Thyroid gland (tissue), 4 donors: Measurements from ENCODE around the gene TGFB3. TPM values are rescaled to one million over a fixed set of nuclear protein-coding genes. Genes with fewer than 3 reads are reported as not detected.
A peak's percentile ranks its signal among the peaks of the same experiment; 100 is the strongest.

Source experiments
- DNase-seq, 2 donors: peaks; one replicate each; pipeline ENCODE4 v3.0.0-alpha.2; 2019
- H3K27ac ChIP-seq, 3 donors: fragments of 200-600 bp; sonication (generic); 1 replicate in 2 of 3; 2 replicates in 1 of 3; pipeline ENCODE4 v1.5.1; 2016 to 2019; ENCODE audit warnings: mild to moderate bottlenecking in 1 of 3, moderate library complexity in 1 of 3
- H3K27me3 ChIP-seq: fragments of 200-600 bp; sonication (generic); one replicate; pipeline ENCODE4 v1.5.1; 2019
- H3K36me3 ChIP-seq, 2 donors: fragments of 200-600 bp; sonication (generic); one replicate each; pipeline ENCODE4 v1.5.1; 2016 to 2019
- H3K4me1 ChIP-seq, 2 donors: fragments of 200-600 bp; sonication (generic); one replicate each; pipeline ENCODE4 v1.5.1; 2017 to 2019
- H3K4me3 ChIP-seq, 3 donors: fragments of 200-600 bp; sonication (generic); replicated peaks in 1 of 3; 1 replicate in 2 of 3; 2 replicates in 1 of 3; pipeline ENCODE4 v1.5.1; 2016; ENCODE audit warnings: mild to moderate bottlenecking in 1 of 3
- H3K9me3 ChIP-seq: fragments of 200-600 bp; sonication (generic); one replicate; pipeline ENCODE4 v1.5.1; 2017
- POLR2A ChIP-seq, 2 donors: fragments of 450-650 bp; IDR thresholded peaks; one replicate each; pipeline ENCODE4 v1.6.1; 2017; ENCODE audit warnings: antibody characterized with exemption in 2 of 2, mild to moderate bottlenecking in 2 of 2, moderate library complexity in 1 of 2
- WGBS, 2 donors: methylation state at CpG; one replicate each; pipeline ENCODE4 v1.1.5; 2017; 5-methylcytosine and 5-hydroxymethylcytosine counted together
- intact Hi-C: fragments of 100-400 bp; cut with DNase I; formaldehyde crosslinking; loops from one replicate; pipeline ENCODE4 v1.15.1; 2023
- total RNA-seq, 4 donors: library from RNA; depleted of rRNA; stranded (reverse); fragments of >200 nt; gene quantifications; one replicate each; pipeline ENCODE4 v1.2.3, GENCODE V29; 2016
- TF ChIP-seq, protein P1 (sequence below), 6 experiments: fragments of 200-600 bp in 3 of 6; fragments of 450-650 bp in 3 of 6; sonication (generic) in 3 of 6; IDR thresholded peaks; one replicate each; pipeline ENCODE4 v1.5.1; 2016 to 2019; ENCODE audit warnings: antibody characterized with exemption in 6 of 6, mild to moderate bottlenecking in 2 of 6, inconsistent platforms in 1 of 6, moderate library complexity in 1 of 6

TGFB3 gene
- total RNA-seq, 4 donors from 2014 or later, result 8.0 to 14.7 (median 11.3) TPM

- Histone ChIP-seq H3K4me1 (peaks cover 26 to 31% of the 10 kb centered on the region in 2 donors), H3K4me3 (no peak overlapping the region), H3K27me3 (no peaks in the 10 kb centered on the region), H3K9me3 (no peaks in the 10 kb centered on the region), H3K27ac (no peak overlapping the region), H3K36me3 (no peaks in the 10 kb centered on the region)
- DNase-seq, result no peak
- TF ChIP-seq, protein P1, sequence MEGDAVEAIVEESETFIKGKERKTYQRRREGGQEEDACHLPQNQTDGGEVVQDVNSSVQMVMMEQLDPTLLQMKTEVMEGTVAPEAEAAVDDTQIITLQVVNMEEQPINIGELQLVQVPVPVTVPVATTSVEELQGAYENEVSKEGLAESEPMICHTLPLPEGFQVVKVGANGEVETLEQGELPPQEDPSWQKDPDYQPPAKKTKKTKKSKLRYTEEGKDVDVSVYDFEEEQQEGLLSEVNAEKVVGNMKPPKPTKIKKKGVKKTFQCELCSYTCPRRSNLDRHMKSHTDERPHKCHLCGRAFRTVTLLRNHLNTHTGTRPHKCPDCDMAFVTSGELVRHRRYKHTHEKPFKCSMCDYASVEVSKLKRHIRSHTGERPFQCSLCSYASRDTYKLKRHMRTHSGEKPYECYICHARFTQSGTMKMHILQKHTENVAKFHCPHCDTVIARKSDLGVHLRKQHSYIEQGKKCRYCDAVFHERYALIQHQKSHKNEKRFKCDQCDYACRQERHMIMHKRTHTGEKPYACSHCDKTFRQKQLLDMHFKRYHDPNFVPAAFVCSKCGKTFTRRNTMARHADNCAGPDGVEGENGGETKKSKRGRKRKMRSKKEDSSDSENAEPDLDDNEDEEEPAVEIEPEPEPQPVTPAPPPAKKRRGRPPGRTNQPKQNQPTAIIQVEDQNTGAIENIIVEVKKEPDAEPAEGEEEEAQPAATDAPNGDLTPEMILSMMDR (IDR thresholded peaks at IDR 0.05), result no peak
- no peak for TF ChIP-seq POLR2A (IDR thresholded peaks at IDR 0.05)
- intact Hi-C loops, result loop anchor here (5.0 kb wide), 2 partner anchors 77 to 272 kb away; no protein-coding TSS in a partner anchor
- 78 to 85% methylated on average over 2 of the region's 2 CpGs for WGBS, 2 donors
These were observed 2.9 kb upstream of the TGFB3 start for GRCh38 chr14:75984674-75985073.

DNA sequence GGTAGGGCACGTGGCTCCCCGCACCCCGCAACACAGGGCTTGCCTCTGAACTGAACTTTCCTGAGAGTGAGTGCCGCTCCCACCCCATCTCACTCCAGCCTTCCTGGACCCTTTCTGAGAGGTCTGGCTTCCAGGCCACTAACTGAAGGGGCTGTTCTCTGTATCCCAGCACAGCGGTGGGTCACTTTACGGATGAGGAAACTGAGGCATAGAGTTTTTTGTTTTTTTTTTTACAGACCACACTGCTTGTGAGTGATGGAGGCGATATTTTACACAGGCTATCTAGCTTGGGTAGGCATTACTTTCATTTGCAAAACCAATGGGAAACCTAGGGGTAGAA is 1.2 kb upstream of the TGFB3 start:
- H3K27ac ChIP-seq, result peak overlapping the region; percentile 98 to 99 (median 99)
- H3K36me3 ChIP-seq, result no peaks in the 10 kb centered on the region
- no peaks in the 10 kb centered on the region for H3K9me3 ChIP-seq
- H3K27me3 ChIP-seq, result no peaks in the 10 kb centered on the region
- no peak for TF ChIP-seq POLR2A (IDR thresholded peaks at IDR 0.05)
- TF ChIP-seq, protein P1 (IDR thresholded peaks at IDR 0.05), result no peak
- peak overlapping the region in 2 of 3 donors; percentile 13 to 78 for H3K4me3 ChIP-seq
- peaks cover 26 to 33% of the 10 kb centered on the region in 2 donors for H3K4me1 ChIP-seq
- WGBS, 2 donors, result 46 to 72% methylated on average over 3 to 7 of the region's 7 CpGs
- DNase-seq, result no peak
- intact Hi-C loops, result loop anchor here (5.0 kb wide), 2 partner anchors 76 to 271 kb away; no protein-coding TSS in a partner anchor

DNA sequence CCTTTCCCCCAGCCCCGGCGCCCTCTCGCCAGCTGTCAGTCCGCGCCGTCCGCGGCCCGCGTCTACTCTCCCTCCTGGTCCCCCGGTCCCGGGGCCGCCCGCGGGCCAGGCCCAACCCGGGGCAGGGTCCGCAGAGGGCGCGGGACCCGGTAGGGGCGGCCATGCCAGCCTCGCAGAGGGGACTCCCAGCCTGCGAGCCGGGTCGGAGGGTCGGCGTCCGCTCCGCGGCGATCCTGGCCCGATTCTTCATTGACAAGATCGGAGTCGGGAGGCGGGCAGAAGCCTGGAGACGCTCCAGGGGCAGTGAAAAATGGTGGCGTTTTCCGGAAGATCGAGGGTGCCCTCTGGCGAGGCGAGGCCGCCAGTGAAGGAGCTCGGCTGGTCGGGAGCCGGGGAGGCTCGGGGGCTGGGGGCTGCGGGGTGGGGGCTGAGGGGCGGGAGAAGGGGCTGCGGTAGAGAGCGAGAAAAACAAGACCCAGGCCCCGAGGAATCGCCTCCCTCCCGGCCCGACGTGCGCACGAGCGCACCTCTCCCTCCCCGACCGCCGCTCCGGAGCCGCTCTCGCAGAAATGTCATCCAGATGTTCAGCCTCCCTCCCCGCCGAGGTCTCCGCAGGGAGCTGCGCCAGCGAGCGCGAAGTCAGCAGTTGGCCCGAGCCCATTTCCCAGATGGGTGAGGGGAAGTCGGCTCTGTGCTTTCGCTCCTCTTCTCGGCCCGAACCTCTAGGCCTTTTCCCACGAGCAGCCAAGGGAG is 647 bp upstream of the TGFB3 start:
- Histone ChIP-seq H3K4me1 (peaks cover 26 to 32% of the 10 kb centered on the region in 2 donors), H3K27me3 (no peaks in the 10 kb centered on the region), H3K4me3 (peak overlapping the region; percentile 49 to 78 (median 72)), H3K36me3 (no peaks in the 10 kb centered on the region), H3K27ac (peak overlapping the region; percentile 98 to 99 (median 99)), H3K9me3 (no peaks in the 10 kb centered on the region)
- intact Hi-C loops, result loop anchor here (5.0 kb wide), 2 partner anchors 75 to 270 kb away; no protein-coding TSS in a partner anchor
- peak; percentile 78 to 83 for DNase-seq
- WGBS, 2 donors, result 0 to 1% methylated on average over 35 to 53 of the region's 77 CpGs
- TF ChIP-seq, protein P1 (IDR thresholded peaks at IDR 0.05), result peak; percentile 29 to 75 (median 48)
- no peak for TF ChIP-seq POLR2A (IDR thresholded peaks at IDR 0.05)

DNA sequence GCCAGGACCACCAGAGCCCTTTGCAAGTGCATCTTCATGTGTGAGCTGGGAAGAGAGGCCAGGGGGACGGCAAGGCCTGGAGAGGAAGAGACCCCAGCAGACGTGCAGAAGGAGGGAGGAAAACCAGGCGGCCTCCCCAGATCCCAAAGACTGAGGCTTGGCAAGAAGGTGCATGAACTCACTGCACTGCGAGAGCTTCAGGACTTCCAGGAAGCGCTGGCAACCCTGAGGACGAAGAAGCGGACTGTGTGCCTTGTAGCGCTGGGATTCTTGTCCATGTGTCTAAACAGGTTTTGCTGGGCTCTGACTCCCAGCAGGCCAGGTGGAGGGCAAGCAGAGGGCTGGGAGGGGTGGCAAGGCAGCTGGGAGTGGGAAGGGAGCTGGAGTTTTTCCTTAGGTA is 939 bp downstream of the TGFB3 start:
- WGBS, 2 donors, result 73 to 85% methylated on average over 8 of the region's 8 CpGs
- Histone ChIP-seq H3K27ac (peak overlapping the region in 2 of 3 donors; percentile 99), H3K27me3 (no peaks in the 10 kb centered on the region), H3K36me3 (no peaks in the 10 kb centered on the region), H3K4me1 (peaks cover 17 to 20% of the 10 kb centered on the region in 2 donors), H3K9me3 (no peaks in the 10 kb centered on the region), H3K4me3 (no peak overlapping the region)
- no peak for TF ChIP-seq POLR2A (IDR thresholded peaks at IDR 0.05)
- TF ChIP-seq, protein P1 (IDR thresholded peaks at IDR 0.05), result no peak
- no peak for DNase-seq
- intact Hi-C loops, result loop anchor here (5.0 kb wide), 2 partner anchors 74 to 269 kb away; no protein-coding TSS in a partner anchor
